Activated naive CD4-positive, alpha-beta T cell treated with anti-CD3 and anti-CD28 coated beads for 36 hours (primary cell): ENCODE measurements around the gene PCDHB9. TPM values are rescaled to one million over a fixed set of nuclear protein-coding genes. Genes with fewer than 3 reads are reported as not detected.
A peak's percentile ranks its signal among the peaks of the same experiment; 100 is the strongest.
"Not testable (repeated sequence)": the region's sequence is repeated elsewhere in the genome, so short reads cannot be mapped to it uniquely, and the experiment has no call there.

Experiments
- CTCF ChIA-PET: fragments of 350-600 bp; sonication (Branson Sonifier 250); formaldehyde crosslinking; loops from one replicate; lab custom pipeline; 2021; ENCODE audit warnings: antibody characterized with exemption; lab: Charles Lee
- DNase-seq: peaks from one replicate; pipeline ENCODE4 v3.0.0-alpha.2; 2020
- H3K27ac Mint-ChIP-seq: one replicate; pipeline ENCODE4 v1.8.0; 2021; ENCODE audit warnings: mild to moderate bottlenecking, mixed read lengths
- H3K27me3 Mint-ChIP-seq: one replicate; pipeline ENCODE4 v1.8.0; 2021; ENCODE audit warnings: low read depth, mixed read lengths
- H3K36me3 Mint-ChIP-seq: one replicate; pipeline ENCODE4 v1.8.0; 2021; ENCODE audit warnings: low read depth, mixed read lengths
- H3K4me1 Mint-ChIP-seq: one replicate; pipeline ENCODE4 v1.8.0; 2021; ENCODE audit warnings: low read depth, mixed read lengths
- H3K4me3 Mint-ChIP-seq: one replicate; pipeline ENCODE4 v1.8.0; 2021; ENCODE audit warnings: mild to moderate bottlenecking, moderate library complexity, mixed read lengths
- H3K9me3 Mint-ChIP-seq: one replicate; pipeline ENCODE4 v1.8.0; 2021; ENCODE audit warnings: mixed read lengths
- intact Hi-C: fragments of 100-400 bp; cut with micrococcal nuclease; formaldehyde crosslinking; loops from one replicate; pipeline ENCODE4 v1.15.1; 2023
- total RNA-seq, 2 experiments: library from RNA; stranded (reverse); gene quantifications; one replicate each; pipeline ENCODE4 v1.2.3, GENCODE V29; 2021

Gene PCDHB9
- total RNA-seq, result not detected

GRCh38 chr5:141186897-141187512 is at the start of gene PCDHB9:
Gene PCDHB9 (plus strand): TSS chr5:141187161. CDS start chr5:141187319, 158 bp downstream.
- H3K4me1 Mint-ChIP-seq, result peaks cover 2% of the 10 kb centered on the region

GRCh38 chr5:141137346-141137745 is 49.6 kb upstream of the PCDHB9 start:
- H3K4me3 Mint-ChIP-seq, intact Hi-C loops, DNase-seq, H3K4me1 Mint-ChIP-seq, H3K27ac Mint-ChIP-seq, CTCF ChIA-PET, H3K36me3 Mint-ChIP-seq: not testable (repeated sequence)
- Mint-ChIP-seq H3K27me3 (peaks cover 27% of the 10 kb centered on the region), H3K9me3 (peaks cover 32% of the 10 kb centered on the region)

More at GRCh38 chr5:141186897-141187512, at the start of gene PCDHB9:
- Mint-ChIP-seq H3K27me3 (peaks cover 38% of the 10 kb centered on the region), H3K36me3 (peaks cover 14% of the 10 kb centered on the region), H3K4me3 (no peak within 1 kb of the TSS), H3K27ac (no peak within 1 kb of the TSS), H3K9me3 (peaks cover 16% of the 10 kb centered on the region)
- CTCF ChIA-PET, result interaction anchor here (0.7 to 2.2 kb wide), 5 partner anchors 9 to 828 kb away, joined by 3 to 12 read pairs (median 5); partner anchors contain the start of gene PCDHB8
- intact Hi-C loops, result loop anchor here (10.0 kb wide), 1 partner anchor 368 kb away; no protein-coding TSS in a partner anchor
- DNase-seq, result peak; percentile 60

- no peak within 1 kb of the TSS for H3K4me3 Mint-ChIP-seq
- intact Hi-C loops, result no loop called here
- peaks cover 11% of the 10 kb centered on the region for H3K36me3 Mint-ChIP-seq
- peaks cover 4% of the 10 kb centered on the region for H3K4me1 Mint-ChIP-seq
- CTCF ChIA-PET, result interaction anchor here (0.7 kb wide), 1 partner anchor 11 kb away, joined by 3 read pairs; no protein-coding TSS in a partner anchor
- H3K9me3 Mint-ChIP-seq, result peaks cover 22% of the 10 kb centered on the region
- peaks cover 37% of the 10 kb centered on the region for H3K27me3 Mint-ChIP-seq
- no peak within 1 kb of the TSS for H3K27ac Mint-ChIP-seq
- peak; percentile 21 for DNase-seq
Observed at GRCh38 chr5:141149812-141150211, 37.1 kb upstream of the PCDHB9 start, which contains the start of gene PCDHB6. Gene PCDHB6 (plus strand): TSS chr5:141150057. CDS start chr5:141150258, 201 bp downstream.

GRCh38 chr5:141150224-141150992 is 36.6 kb upstream of the PCDHB9 start:
- Mint-ChIP-seq H3K4me1 (peaks cover 4% of the 10 kb centered on the region), H3K9me3 (peaks cover 22% of the 10 kb centered on the region), H3K4me3 (no peak overlapping the region), H3K27me3 (peaks cover 39% of the 10 kb centered on the region), H3K27ac (no peak overlapping the region), H3K36me3 (peaks cover 11% of the 10 kb centered on the region)
- no peak for DNase-seq
- intact Hi-C loops, result no loop called here
- CTCF ChIA-PET, result interaction anchor here (0.7 kb wide), 1 partner anchor 12 kb away, joined by 3 read pairs; no protein-coding TSS in a partner anchor

GRCh38 chr5:141150993-141151325 is 36.0 kb upstream of the PCDHB9 start:
- H3K4me1 Mint-ChIP-seq, result peaks cover 4% of the 10 kb centered on the region
- no peak overlapping the region for H3K27ac Mint-ChIP-seq
- peaks cover 12% of the 10 kb centered on the region for H3K36me3 Mint-ChIP-seq
- H3K9me3 Mint-ChIP-seq, result peaks cover 22% of the 10 kb centered on the region
- CTCF ChIA-PET, result no interaction called here
- DNase-seq, result no peak
- no peak overlapping the region for H3K4me3 Mint-ChIP-seq
- peaks cover 43% of the 10 kb centered on the region for H3K27me3 Mint-ChIP-seq
- intact Hi-C loops, result no loop called here

- H3K4me1 Mint-ChIP-seq, DNase-seq, intact Hi-C loops, H3K4me3 Mint-ChIP-seq, CTCF ChIA-PET, H3K27ac Mint-ChIP-seq: not testable (repeated sequence)
- H3K27me3 Mint-ChIP-seq, result peaks cover 50% of the 10 kb centered on the region
- peaks cover 24% of the 10 kb centered on the region for H3K9me3 Mint-ChIP-seq
- peaks cover 14% of the 10 kb centered on the region for H3K36me3 Mint-ChIP-seq
Observed at GRCh38 chr5:141151632-141152031, 35.3 kb upstream of the PCDHB9 start.

- peaks cover 16% of the 10 kb centered on the region for H3K36me3 Mint-ChIP-seq
- DNase-seq, intact Hi-C loops, H3K4me3 Mint-ChIP-seq, H3K27ac Mint-ChIP-seq, H3K4me1 Mint-ChIP-seq, CTCF ChIA-PET: not testable (repeated sequence)
- H3K27me3 Mint-ChIP-seq, result peaks cover 55% of the 10 kb centered on the region
- peaks cover 27% of the 10 kb centered on the region for H3K9me3 Mint-ChIP-seq
Observed at GRCh38 chr5:141152096-141152495, 34.9 kb upstream of the PCDHB9 start.

GRCh38 chr5:141155540-141156374 is 31.2 kb upstream of the PCDHB9 start:
- H3K9me3 Mint-ChIP-seq, result peaks cover 29% of the 10 kb centered on the region
- H3K4me1 Mint-ChIP-seq, result no peaks in the 10 kb centered on the region
- CTCF ChIA-PET, result interaction anchor here (1.8 kb wide), 1 partner anchor 21 kb away, joined by 3 read pairs; the partner anchor contains the start of gene PCDHB8
- no peak overlapping the region for H3K27ac Mint-ChIP-seq
- peaks cover 52% of the 10 kb centered on the region for H3K27me3 Mint-ChIP-seq
- DNase-seq, result no peak
- H3K36me3 Mint-ChIP-seq, result peaks cover 15% of the 10 kb centered on the region
- no peak overlapping the region for H3K4me3 Mint-ChIP-seq
- intact Hi-C loops, result no loop called here

GRCh38 chr5:141157356-141157755 is 29.6 kb upstream of the PCDHB9 start:
- intact Hi-C loops, DNase-seq, CTCF ChIA-PET, H3K27ac Mint-ChIP-seq, H3K4me1 Mint-ChIP-seq, H3K4me3 Mint-ChIP-seq: not testable (repeated sequence)
- Mint-ChIP-seq H3K27me3 (peaks cover 40% of the 10 kb centered on the region), H3K9me3 (peaks cover 17% of the 10 kb centered on the region), H3K36me3 (peaks cover 12% of the 10 kb centered on the region)

- CTCF ChIA-PET, H3K4me3 Mint-ChIP-seq, DNase-seq, intact Hi-C loops, H3K27ac Mint-ChIP-seq, H3K4me1 Mint-ChIP-seq: not testable (repeated sequence)
- Mint-ChIP-seq H3K27me3 (peaks cover 38% of the 10 kb centered on the region), H3K36me3 (peaks cover 10% of the 10 kb centered on the region), H3K9me3 (peaks cover 19% of the 10 kb centered on the region)
Observed at GRCh38 chr5:141157901-141158300, 29.1 kb upstream of the PCDHB9 start.

- Mint-ChIP-seq H3K27ac (no peak within 1 kb of the TSS), H3K36me3 (peaks cover 5% of the 10 kb centered on the region), H3K9me3 (peaks cover 10% of the 10 kb centered on the region), H3K4me3 (no peak within 1 kb of the TSS), H3K27me3 (peaks cover 41% of the 10 kb centered on the region), H3K4me1 (no peaks in the 10 kb centered on the region)
- CTCF ChIA-PET, result interaction anchor here (0.7 to 1.4 kb wide), 2 partner anchors 248 to 1065 kb away, joined by 3 read pairs; partner anchors contain the start of gene PCDHGA11
- peak; percentile 58 for DNase-seq
- intact Hi-C loops, result loop anchor here (5.0 kb wide), 1 partner anchor 90 kb away; no protein-coding TSS in a partner anchor
Observed at GRCh38 chr5:141172381-141173204, 14.4 kb upstream of the PCDHB9 start, which contains the start of gene PCDHB7. Gene PCDHB7 (plus strand): TSS chr5:141172644. CDS start chr5:141172836, 192 bp downstream.
